DMS79 (cell line): ENCODE measurements around the gene UVSSA.
"Not testable (repeated sequence)": the region's sequence is repeated elsewhere in the genome, so short reads cannot be mapped to it uniquely, and the experiment has no call there.

Experiments used
- DNase-seq: peaks from one replicate; lab custom pipeline; 2025; lab: John Stamatoyannopoulos, UW

Gene UVSSA

GRCh38 chr4:1364217-1364616 is 17.2 kb downstream of the UVSSA start:
- no peak for DNase-seq

DNA sequence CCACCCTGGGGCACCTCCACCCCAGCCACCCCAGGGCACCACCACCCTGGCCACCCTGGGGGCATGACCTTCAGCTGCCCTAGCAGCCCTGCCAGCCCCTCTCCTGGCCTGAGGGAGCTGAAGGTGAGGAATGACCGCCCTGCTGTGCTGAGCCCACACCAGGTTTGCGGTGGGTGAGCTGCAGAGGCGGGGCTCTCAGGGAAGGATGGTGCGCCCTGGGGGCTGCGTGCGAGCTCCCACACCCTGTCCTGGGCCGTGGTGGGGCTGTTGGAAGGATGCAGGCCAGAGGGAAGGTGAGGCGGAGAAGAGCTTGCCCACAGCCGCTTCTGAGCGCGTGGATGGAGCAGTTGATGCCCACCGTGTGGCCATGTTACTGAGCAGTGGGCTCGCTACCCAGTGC is 17.7 kb downstream of the UVSSA start:
- DNase-seq: no peak

DNA sequence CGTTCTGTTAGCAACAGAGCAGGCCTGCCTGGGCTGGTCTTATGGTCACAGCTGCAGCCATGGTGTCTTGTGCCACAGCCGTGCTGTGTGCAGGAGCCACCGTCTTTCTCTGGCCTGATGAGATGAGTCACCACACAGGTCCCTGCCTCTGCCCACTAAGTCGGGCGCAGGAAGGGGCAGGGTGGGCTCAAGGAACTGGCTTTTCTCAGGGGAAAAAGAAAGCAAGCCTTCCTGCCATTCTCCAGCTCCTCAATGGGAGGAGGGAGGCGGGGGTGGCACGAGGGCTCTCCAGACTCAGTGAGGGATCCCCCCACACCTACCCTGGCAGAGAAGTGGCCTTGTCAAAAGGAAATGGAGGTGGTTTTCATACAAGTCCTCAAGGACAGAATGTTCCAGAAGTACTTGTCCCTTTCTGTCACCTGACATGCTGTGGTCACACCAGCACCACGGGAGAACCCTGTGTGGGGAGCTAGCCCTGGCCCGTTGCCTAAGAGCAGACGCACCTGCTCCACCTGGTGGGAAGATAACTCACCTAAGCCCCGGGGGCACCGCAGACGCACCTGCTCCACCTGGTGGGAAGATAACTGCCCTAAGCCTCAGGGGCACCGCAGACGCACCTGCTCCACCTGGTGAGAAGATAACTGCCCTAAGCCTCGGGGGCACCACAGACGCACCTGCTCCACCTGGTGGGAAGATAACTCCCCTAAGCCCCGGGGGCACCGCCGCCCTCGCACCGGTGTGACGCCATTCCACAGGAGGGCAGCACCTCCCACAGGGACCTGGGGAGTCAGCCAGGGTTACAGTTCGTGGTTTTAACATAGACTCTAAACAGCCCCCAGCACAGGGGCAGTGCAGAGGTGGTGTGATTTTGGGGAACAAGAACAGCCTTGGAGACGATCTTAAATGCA is 18.5 kb downstream of the UVSSA start:
- peak; percentile 85 for DNase-seq

DNA sequence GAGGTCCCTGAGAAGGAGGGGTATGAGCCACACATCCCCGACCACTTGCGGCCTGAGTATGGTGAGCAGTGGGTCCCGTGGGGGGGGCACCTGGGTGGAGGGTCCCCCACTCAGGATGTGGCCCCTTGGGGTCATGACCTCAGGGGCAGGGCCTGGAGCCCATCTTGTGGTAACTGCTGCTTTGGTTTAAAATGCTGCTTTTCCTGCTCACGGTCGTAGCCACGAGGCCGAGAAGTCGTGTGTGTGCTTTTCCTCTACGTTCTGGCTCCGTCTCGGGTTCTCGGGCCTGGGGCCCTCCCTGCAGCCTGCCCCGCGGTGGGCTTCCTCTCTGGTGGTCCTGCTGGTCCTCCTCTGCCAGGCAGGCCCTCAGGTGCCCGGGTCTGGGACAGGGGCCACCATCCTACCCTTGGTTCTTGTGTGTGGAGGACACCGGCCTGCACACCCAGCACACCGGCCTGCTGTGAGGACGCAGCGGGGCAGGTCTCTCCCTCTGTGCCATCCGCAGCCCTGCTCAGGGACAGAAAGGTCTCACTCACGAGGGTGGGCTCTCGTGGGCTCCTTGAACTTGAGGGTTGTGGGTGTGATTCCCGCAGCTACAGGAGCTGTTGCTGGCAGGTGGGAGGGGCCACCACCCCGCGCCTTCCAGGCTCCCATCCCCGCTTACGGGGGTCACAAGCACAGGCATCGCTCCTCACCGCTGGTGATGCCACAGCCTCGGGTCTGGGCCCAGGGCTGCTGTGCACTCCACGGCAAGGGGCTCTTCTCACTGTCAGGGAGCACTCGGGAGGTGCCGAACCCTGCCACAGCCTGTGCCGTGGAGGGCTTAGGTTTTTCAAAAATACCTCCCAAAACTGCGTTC is 19.6 kb downstream of the UVSSA start:
- DNase-seq: no peak

DNA sequence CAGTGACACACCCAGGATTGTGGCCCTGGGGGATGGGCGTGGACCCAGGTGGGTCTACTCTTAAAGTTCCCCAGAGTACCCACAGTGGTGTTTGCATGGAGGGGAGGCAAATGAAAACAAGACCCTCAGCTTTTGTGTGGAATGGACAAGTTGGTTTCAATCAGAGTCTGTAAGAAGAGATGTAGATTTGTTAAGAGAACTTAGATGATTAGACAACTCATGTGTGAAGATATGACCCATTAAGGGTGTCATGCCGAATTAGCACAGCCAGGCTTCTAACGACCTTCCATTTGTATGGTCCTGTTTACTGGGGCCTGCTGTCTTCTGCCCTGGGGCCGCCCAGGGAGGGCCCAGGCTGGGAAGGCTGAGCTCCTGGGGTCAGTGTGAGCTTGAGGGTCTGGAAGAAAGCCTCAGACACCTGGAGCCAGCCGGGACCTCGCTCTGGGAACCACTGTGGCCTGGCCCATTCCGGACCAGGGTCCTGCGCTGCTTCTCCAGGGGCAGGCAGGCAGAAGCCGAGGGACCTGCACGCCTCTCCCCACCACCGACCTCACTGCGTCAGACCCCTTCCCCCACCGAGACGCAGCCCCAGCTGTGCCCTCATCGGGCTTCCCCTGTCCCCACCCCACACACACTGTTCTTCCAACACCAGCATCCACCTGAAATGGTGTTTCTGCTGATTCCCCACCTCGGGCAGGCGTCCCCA is 20.4 kb downstream of the UVSSA start:
- DNase-seq: no peak

GRCh38 chr4:1367936-1368289 is 20.9 kb downstream of the UVSSA start:
- DNase-seq: no peak

GRCh38 chr4:1368421-1369090 is 21.5 kb downstream of the UVSSA start:
- no peak for DNase-seq

GRCh38 chr4:1369091-1369450 is 22.1 kb downstream of the UVSSA start:
- DNase-seq: no peak

- no peak for DNase-seq
Observed at GRCh38 chr4:1369479-1370079, 22.6 kb downstream of the UVSSA start.

- no peak for DNase-seq
Observed at GRCh38 chr4:1370321-1371124, 23.5 kb downstream of the UVSSA start.

DNA sequence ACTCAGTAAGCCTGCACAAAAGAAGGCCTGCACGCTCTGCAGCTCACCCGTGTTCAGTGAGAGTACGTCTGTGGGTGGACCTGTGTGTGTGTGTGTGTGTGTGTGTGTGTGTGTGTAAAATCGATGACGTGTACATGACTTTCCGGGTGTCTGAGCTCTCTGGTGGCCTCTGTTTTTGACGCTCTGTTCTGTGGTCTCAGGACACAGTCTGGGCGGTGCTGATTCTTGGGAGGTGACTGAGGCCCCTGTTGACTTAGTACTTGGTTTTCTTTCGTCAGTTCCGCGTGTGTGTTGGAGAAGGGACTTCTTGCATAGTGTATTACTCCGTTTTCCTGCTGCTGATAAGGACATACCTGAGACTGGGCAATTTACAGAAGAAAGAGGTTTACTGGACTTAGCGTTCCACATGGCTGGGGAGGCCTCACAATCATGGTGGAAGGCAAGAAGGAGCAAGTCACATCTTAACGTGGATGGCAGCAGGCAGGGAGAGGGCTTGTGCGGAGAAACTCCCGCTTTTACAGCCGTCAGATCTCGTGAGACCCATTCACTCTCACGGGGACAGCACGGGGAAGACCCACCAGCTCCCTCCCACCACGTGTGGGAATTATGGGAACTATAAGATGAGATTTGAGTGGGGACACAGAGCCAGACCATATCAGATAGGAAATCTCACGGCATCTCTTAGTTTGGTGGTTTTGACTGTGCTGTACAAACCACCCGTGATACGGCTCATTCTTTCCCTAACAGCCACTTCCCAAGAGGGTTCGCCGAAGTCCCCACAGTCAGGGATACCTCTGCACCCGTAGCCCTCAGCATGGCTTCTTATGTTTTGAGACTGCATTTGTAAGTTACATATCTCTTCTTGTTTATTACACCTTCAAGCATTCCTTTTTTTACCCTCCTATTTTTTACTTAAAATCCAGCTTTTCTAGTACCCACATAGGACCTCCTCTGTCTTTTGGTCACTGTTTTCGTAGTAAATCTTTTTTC is 24.5 kb downstream of the UVSSA start:
- no peak for DNase-seq

DNA sequence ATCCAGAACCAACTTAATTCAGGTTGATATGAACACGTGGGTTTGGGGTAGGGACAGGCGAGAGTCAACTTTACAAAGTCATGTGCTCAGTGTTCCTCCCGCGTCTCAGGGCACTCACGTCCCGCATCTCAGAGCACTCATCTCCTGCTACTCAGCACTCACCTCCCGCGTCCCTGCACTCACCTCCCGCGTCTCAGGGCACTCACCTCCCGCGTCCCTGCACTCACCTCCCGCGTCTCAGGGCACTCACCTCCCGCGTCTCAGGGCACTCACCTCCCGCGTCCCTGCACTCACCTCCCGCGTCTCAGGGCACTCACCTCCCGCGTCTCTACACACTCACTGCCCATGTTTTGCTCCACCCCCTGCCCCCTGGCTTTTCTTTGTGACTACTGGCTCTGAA is 25.6 kb downstream of the UVSSA start:
- not testable (repeated sequence) for DNase-seq

DNA sequence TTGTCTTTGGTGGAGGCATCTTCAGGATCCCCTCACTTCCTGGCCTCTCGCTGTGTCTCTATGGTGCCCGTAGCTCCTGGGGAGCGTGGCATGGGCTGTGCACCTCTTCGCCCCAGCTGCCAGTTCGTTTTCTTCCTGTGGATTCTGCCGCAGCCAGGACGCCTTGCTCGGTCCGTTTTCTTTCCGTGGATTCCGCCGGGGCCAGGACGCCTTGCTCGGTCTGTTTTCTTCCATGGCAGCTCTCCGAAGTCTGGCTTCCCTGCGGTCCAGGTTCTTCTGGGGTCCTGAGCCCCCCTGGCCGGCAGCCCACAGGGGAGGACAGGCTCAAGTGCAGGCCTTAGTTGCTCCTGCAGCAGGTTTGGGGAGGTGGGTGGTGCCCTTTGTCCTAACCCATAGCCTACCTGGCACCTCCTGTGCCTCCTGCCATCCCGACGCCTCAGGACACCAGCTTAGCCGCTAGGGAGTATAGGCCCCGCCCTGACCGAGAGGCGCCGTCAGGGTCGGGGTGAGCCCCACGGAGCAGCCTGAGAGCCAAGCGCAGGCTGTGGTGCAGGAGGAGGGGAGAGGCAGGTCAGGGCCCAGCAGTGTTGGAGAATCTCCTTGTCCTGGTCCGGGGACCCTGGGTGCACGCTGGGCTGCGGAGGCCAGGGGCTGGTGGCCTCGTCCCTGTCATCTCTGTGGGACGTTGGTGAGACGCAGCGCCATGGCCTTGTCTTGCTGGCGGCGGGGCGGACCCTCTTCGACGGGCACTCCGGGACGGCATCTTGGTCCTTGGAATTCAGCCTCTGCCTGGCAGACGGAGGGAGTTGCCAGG is 27.1 kb downstream of the UVSSA start:
- DNase-seq: no peak

GRCh38 chr4:1374706-1375045 is 27.7 kb downstream of the UVSSA start:
- DNase-seq: no peak

GRCh38 chr4:1375051-1375721 is 28.2 kb downstream of the UVSSA start:
- no peak for DNase-seq

DNA sequence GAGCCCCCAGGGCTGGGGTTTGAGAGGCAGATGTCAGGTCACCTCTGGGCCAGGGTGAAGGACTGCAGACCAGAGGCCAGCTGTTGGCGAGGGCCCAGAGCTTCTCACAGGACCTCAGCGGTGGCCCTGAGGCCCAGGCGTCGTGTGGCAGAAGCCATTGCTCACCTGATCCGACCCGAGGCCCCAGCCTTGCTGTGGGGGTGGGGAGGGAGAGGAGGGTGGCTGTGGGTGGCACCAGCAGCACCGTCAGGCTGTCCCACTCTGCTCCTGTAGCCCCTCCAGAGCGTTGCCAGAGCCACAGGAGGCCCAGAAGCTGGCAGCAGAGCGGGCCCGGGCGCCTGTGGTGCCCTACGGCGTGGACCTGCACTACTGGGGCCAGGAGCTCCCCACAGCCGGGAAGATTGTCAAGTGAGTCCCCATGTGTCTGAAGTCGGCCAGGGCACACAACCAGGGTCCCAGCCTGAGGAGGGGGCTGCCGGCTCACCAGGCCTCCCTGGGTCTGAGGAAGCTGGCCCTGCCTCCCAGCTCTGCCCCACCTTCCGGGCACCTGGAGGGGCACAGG is 28.8 kb downstream of the UVSSA start:
- no peak for DNase-seq

DNA sequence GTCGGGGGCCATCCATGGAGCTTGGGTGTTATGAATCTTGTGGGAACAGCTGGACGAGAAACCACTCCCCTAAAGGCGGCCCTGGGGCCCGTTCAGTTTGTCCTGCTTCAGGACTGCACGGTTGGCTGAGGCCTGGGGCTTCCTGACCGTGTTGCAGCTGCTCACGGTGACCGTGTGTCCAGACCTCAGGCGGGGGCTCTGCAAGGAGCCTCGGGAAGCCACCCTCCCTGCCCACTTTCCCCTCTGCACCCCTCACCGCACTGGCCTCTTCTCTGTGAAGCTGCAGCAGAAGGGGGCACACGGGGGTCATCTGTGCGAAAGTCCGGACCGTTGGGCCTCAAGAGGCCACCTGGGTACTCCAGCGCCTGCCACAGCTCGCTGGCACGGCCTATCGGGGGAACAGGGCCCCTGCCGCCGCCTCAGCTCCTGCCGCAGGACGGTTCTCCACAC is 29.4 kb downstream of the UVSSA start:
- no peak for DNase-seq
